Osteocyte (in vitro differentiated cells): ENCODE results near the gene ASCC1. TPM values are rescaled to one million over a fixed set of nuclear protein-coding genes. Genes with fewer than 3 reads are reported as not detected.

Experiments used
- DNase-seq: peaks from one replicate; pipeline ENCODE4 v3.0.0; 2021; ENCODE audit warnings: mixed read lengths; ENCODE audit not compliant: unreplicated experiment; ENCODE audit errors: extremely low spot score
- H3K27ac Mint-ChIP-seq: one replicate; pipeline ENCODE4 v1.8.0; 2021; ENCODE audit warnings: mild to moderate bottlenecking, mixed read lengths; ENCODE audit not compliant: unreplicated experiment
- H3K27me3 Mint-ChIP-seq: one replicate; pipeline ENCODE4 v1.8.0; 2021; ENCODE audit warnings: mixed read lengths; ENCODE audit not compliant: unreplicated experiment
- H3K36me3 Mint-ChIP-seq: one replicate; pipeline ENCODE4 v1.8.0; 2021; ENCODE audit warnings: mixed read lengths; ENCODE audit not compliant: unreplicated experiment
- H3K4me1 Mint-ChIP-seq: one replicate; pipeline ENCODE4 v1.8.0; 2021; ENCODE audit warnings: mixed read lengths; ENCODE audit not compliant: unreplicated experiment
- H3K4me3 Mint-ChIP-seq: one replicate; pipeline ENCODE4 v1.8.0; 2021; ENCODE audit warnings: mild to moderate bottlenecking, moderate library complexity, mixed read lengths; ENCODE audit not compliant: unreplicated experiment
- H3K9me3 Mint-ChIP-seq: one replicate; pipeline ENCODE4 v1.8.0; 2021; ENCODE audit warnings: mixed read lengths; ENCODE audit not compliant: unreplicated experiment
- total RNA-seq: library from RNA; stranded (reverse); gene quantifications from 2 replicates; pipeline ENCODE4 v1.2.1, GENCODE V29; 2021
- TF ChIP-seq, protein P1 (sequence below): fragments of 200-600 bp; sonication (generic); IDR thresholded peaks from 2 replicates; pipeline ENCODE4 v1.5.0; 2021; ENCODE audit warnings: antibody characterized with exemption, mild to moderate bottlenecking, moderate library complexity

ASCC1 gene
- total RNA-seq, 1 donor from 2014 or later, result 39.1 TPM

DNA sequence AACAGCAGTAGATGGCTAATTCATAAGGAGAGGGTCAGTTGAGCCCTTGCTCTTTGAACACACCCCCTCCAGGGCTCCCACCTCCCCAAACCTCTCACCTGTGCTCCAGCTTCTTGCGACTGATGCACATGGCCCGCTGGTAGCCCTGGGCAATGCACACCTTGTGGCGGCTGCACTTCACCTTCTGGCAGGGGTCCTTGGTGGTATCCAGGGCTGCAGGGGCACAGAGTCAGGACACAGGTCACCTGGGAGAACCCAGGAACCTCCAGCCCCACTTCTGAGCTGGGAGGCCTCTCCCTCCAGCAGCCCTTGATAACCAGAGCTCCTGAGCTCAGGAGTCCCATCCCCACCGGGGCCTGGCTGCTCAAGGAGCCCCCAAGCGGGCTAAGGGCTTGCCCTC, 144.0 kb downstream of the ASCC1 start:
- H3K27me3 Mint-ChIP-seq, result peaks cover 4% of the 10 kb centered on the region
- no peak for DNase-seq
- H3K4me1 Mint-ChIP-seq, result peaks cover 15% of the 10 kb centered on the region
- peaks cover 5% of the 10 kb centered on the region for H3K9me3 Mint-ChIP-seq
- no peak overlapping the region for H3K4me3 Mint-ChIP-seq
- TF ChIP-seq, protein P1, sequence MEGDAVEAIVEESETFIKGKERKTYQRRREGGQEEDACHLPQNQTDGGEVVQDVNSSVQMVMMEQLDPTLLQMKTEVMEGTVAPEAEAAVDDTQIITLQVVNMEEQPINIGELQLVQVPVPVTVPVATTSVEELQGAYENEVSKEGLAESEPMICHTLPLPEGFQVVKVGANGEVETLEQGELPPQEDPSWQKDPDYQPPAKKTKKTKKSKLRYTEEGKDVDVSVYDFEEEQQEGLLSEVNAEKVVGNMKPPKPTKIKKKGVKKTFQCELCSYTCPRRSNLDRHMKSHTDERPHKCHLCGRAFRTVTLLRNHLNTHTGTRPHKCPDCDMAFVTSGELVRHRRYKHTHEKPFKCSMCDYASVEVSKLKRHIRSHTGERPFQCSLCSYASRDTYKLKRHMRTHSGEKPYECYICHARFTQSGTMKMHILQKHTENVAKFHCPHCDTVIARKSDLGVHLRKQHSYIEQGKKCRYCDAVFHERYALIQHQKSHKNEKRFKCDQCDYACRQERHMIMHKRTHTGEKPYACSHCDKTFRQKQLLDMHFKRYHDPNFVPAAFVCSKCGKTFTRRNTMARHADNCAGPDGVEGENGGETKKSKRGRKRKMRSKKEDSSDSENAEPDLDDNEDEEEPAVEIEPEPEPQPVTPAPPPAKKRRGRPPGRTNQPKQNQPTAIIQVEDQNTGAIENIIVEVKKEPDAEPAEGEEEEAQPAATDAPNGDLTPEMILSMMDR, result no peak
- H3K27ac Mint-ChIP-seq, result no peak overlapping the region
- peaks cover 4% of the 10 kb centered on the region for H3K36me3 Mint-ChIP-seq

DNA sequence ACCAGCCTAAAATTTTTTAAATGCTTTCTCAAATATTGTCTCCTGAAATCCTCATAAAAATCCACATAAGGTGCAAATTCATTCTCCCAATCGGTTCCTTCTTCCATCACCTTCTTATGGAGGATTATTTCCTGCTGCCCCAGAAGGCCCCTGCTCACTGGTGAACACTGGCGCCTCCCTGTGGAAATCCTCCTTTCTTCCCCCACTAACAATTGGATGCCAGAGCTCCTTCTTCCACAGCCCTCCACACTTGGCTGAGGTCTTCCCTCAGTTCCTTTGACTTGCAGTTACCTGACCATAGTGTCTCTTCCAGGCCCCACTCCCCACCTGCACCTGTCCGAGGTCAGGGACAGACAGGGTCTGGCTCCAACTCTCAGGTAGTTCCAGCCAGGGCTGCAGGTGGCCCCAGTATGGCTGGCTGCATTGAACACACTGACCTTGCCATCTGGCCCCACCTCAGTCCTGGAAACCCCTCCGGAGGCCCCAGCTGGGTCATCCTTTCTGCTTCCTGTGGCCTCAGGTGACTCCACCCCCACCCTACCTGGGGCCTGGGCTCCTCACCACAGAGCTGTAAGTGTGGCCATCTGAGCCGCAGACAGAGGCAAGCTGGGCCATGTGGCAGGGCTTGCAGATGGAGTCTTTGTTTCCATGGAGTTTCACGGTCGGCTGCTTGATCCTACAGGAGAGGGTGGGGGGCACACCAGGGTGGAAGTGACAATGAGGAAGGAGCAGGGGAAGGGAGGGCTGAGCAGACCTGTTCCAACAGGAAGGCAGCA, 146.1 kb downstream of the ASCC1 start:
- TF ChIP-seq, protein P1, result peak; percentile 40
- Mint-ChIP-seq H3K27me3 (no peaks in the 10 kb centered on the region), H3K4me3 (no peak overlapping the region), H3K4me1 (peaks cover 18% of the 10 kb centered on the region), H3K27ac (no peak overlapping the region), H3K9me3 (peaks cover 5% of the 10 kb centered on the region), H3K36me3 (peaks cover 4% of the 10 kb centered on the region)
- no peak for DNase-seq

DNA sequence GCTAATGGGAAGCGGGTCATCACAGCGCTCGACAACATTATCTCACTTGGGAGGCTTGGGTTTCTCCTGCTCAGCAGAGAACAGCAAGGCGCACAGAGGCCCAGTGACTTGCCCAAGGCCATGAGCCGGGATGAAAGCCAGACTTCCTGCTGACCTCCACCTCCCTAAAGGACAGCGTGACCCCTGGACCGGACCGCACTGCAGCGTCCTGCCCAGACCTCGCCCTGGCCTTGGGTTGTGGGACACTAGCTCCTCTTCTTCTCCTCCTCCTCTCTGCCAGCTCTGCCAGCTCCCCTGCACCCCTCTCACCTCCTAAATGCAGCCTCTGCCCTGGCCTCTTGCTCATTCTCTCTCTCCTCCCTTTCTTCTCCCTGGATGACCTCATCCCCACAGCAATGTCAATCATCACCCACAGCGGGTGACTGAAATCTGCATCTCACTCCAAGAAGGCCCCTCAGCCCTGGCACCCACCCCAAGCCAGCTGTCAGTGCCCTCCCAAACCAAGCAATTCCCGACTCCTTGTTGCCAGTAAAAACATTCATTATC, 147.1 kb downstream of the ASCC1 start:
- DNase-seq, result no peak
- Mint-ChIP-seq H3K4me1 (peaks cover 18% of the 10 kb centered on the region), H3K4me3 (no peak overlapping the region), H3K9me3 (peaks cover 5% of the 10 kb centered on the region), H3K36me3 (peaks cover 4% of the 10 kb centered on the region), H3K27ac (no peak overlapping the region), H3K27me3 (no peaks in the 10 kb centered on the region)
- TF ChIP-seq, protein P1, result no peak

DNA sequence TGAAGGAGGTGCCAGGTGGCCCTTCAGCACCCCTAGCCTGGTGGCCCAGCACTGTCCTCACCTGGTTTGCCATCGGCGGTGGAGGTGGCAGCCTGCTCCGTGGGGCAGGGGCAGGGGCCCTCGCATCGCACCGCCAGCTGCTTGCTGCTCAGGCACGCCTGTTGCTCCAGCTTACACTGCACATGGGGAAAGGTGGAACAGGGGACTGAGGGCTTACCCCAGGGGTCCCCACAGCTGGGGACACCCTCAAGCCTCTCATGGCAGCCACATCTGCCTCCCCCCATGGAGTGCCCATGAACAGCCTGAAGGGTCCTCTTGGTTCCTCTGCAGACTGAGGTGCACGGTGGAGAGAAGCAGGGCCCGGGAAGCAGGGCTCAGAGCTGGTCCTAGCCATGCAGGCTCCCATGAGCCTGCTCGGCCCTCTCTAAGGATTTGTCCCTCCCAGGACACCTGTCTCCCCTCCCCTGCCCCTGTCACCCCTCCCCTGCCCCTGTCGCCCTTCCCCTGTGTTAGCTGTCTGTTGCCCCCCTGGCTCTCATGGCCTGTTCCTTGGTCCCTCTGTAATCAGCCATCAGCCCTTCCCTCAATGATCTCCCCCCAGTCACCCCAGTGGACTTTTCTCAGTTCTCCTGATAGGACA, 147.8 kb downstream of the ASCC1 start:
- H3K9me3 Mint-ChIP-seq, result peaks cover 5% of the 10 kb centered on the region
- no peak overlapping the region for H3K27ac Mint-ChIP-seq
- peaks cover 4% of the 10 kb centered on the region for H3K36me3 Mint-ChIP-seq
- DNase-seq, result no peak
- peaks cover 18% of the 10 kb centered on the region for H3K4me1 Mint-ChIP-seq
- H3K4me3 Mint-ChIP-seq, result no peak overlapping the region
- TF ChIP-seq, protein P1, result no peak
- H3K27me3 Mint-ChIP-seq, result no peaks in the 10 kb centered on the region
